A549 (cell line): ENCODE results near the gene MAP3K5.

Source experiments
- BCL3 ChIP-seq: fragments of >200 bp; sonication (Bioruptor Twin); formaldehyde crosslinking; IDR thresholded peaks from 3 replicates; pipeline ENCODE4 v1.6.1; 2016
- CEBPB ChIP-seq, 2 experiments: fragments of >200 bp in 1 of 2; sonication (Bioruptor Twin) in 1 of 2; formaldehyde crosslinking in 1 of 2; IDR thresholded peaks; 2 replicates each; pipeline ENCODE4 v1.6.1; 2012 to 2016
- CTCF ChIP-seq: fragments of >200 bp; sonication (Bioruptor Twin); formaldehyde crosslinking; IDR thresholded peaks from 3 replicates; pipeline ENCODE4 v1.5.1; 2016
- ELK1 ChIP-seq: fragments of 150-350 bp; IDR thresholded peaks from 2 replicates; pipeline ENCODE4 v1.6.1; 2014; ENCODE audit warnings: low read depth, mild to moderate bottlenecking, low read length
- ESRRA ChIP-seq: fragments of 150-350 bp; IDR thresholded peaks from 2 replicates; pipeline ENCODE4 v1.6.1; 2014; ENCODE audit warnings: mild to moderate bottlenecking, low read length, borderline replicate concordance
- HEYL ChIP-seq: fragments of 250-450 bp; sonication (Bioruptor Pico); IDR thresholded peaks from 2 replicates; pipeline ENCODE4 v1.8.0; 2021; ENCODE audit warnings: mild to moderate bottlenecking, moderate library complexity
- JUN ChIP-seq, 2 experiments: fragments of >200 bp; sonication (Bioruptor Twin); formaldehyde crosslinking; IDR thresholded peaks; 2 replicates in 1 of 2; 3 replicates in 1 of 2; pipeline ENCODE4 v1.6.1; 2016 to 2017
- MAFK ChIP-seq: fragments of 450-650 bp; IDR thresholded peaks from 2 replicates; pipeline ENCODE4 v1.6.1; 2014; ENCODE audit not compliant: partially characterized antibody
- RAD21 ChIP-seq, 2 experiments: fragments of >200 bp in 1 of 2; sonication (Bioruptor Twin) in 1 of 2; formaldehyde crosslinking in 1 of 2; IDR thresholded peaks in 1 of 2; conservative IDR thresholded peaks in 1 of 2; 2 replicates in 1 of 2; 3 replicates in 1 of 2; pipeline ENCODE4 v1.6.1; 2012 to 2018; ENCODE audit warnings: inconsistent platforms in 1 of 2
- REST ChIP-seq: fragments of 200-600 bp; sonication (generic); IDR thresholded peaks from 2 replicates; pipeline ENCODE4 v1.6.1; 2016; ENCODE audit warnings: antibody characterized with exemption, mild to moderate bottlenecking, moderate library complexity
- SMC3 ChIP-seq: fragments of >200 bp; sonication (Bioruptor Twin); formaldehyde crosslinking; IDR thresholded peaks from 3 replicates; pipeline ENCODE4 v1.6.1; 2018; ENCODE audit warnings: inconsistent platforms
- ZFP36 ChIP-seq: fragments of 450-650 bp; IDR thresholded peaks from 2 replicates; pipeline ENCODE4 v1.6.1; 2014; ENCODE audit warnings: borderline replicate concordance; ENCODE audit not compliant: partially characterized antibody

- TF ChIP-seq BCL3 (no peak), MAFK (no peak), CTCF (no peak), JUN (IDR thresholded peaks at IDR 0.05) (no peak), ELK1 (no peak), ZFP36 (no peak), REST (no peak), RAD21 (conservative IDR thresholded peaks at IDR 0.05 in 1 of 2, IDR thresholded peaks at IDR 0.05 in 1 of 2) (no peak), SMC3 (no peak), ESRRA (no peak), HEYL (CRISPR knock-in tag) (no peak), CEBPB (IDR thresholded peaks at IDR 0.05) (no peak)
These were observed 277.7 kb downstream of the MAP3K5 start for GRCh38 chr6:136514591-136514990.
